NCI-H510A (cell line): ENCODE data around the gene BGN.

Experiments used
- DNase-seq: peaks from one replicate; lab custom pipeline; 2025; lab: John Stamatoyannopoulos, UW

BGN gene

GRCh38 chrX:153494541-153495361 lies at the start of gene BGN:
Gene BGN, plus strand, starts transcription at chrX:153494980. Its CDS starts 9,652 bp downstream, at chrX:153504632.
- no peak for DNase-seq

GRCh38 chrX:153445106-153445855 lies 49.5 kb upstream of the BGN start:
- DNase-seq, result no peak

GRCh38 chrX:153445856-153446635 lies 48.7 kb upstream of the BGN start, which contains the start of gene TREX2:
Gene TREX2, minus strand, starts transcription at chrX:153446056. Its CDS starts 626 bp downstream, at chrX:153445430.
- no peak for DNase-seq

GRCh38 chrX:153446636-153446936 lies 48.2 kb upstream of the BGN start:
- DNase-seq, result no peak

- no peak for DNase-seq
Observed at GRCh38 chrX:153446950-153447580, 47.7 kb upstream of the BGN start.

- DNase-seq, result no peak
Observed at GRCh38 chrX:153447581-153447960, 47.2 kb upstream of the BGN start.

- no peak for DNase-seq
Observed at GRCh38 chrX:153448556-153449367, 46.0 kb upstream of the BGN start.

- DNase-seq, result no peak
Observed at GRCh38 chrX:153449368-153450113, 45.2 kb upstream of the BGN start.

- no peak for DNase-seq
Observed at GRCh38 chrX:153450114-153450948, 44.4 kb upstream of the BGN start.

GRCh38 chrX:153450949-153451277 lies 43.9 kb upstream of the BGN start:
- DNase-seq, result no peak

- DNase-seq, result no peak
Observed at GRCh38 chrX:153454901-153455550, 39.8 kb upstream of the BGN start.

- DNase-seq, result no peak
Observed at GRCh38 chrX:153455571-153455970, 39.2 kb upstream of the BGN start.

- no peak for DNase-seq
Observed at GRCh38 chrX:153456161-153456560, 38.6 kb upstream of the BGN start.

GRCh38 chrX:153456704-153457103 lies 38.1 kb upstream of the BGN start:
- no peak for DNase-seq

GRCh38 chrX:153457136-153457825 lies 37.5 kb upstream of the BGN start:
- no peak for DNase-seq

- no peak for DNase-seq
Observed at GRCh38 chrX:153457827-153458466, 36.8 kb upstream of the BGN start.

GRCh38 chrX:153458476-153458875 lies 36.3 kb upstream of the BGN start:
- DNase-seq, result no peak

GRCh38 chrX:153459986-153460385 lies 34.8 kb upstream of the BGN start:
- DNase-seq, result no peak
